HCT116 (cell line): Measurements from ENCODE around the gene KCNQ1OT1.

ENCODE experiments used
- EZH2phosphoT487 ChIP-seq: fragments of 200-600 bp; IDR thresholded peaks from 2 replicates; pipeline ENCODE4 v1.6.1; 2018; ENCODE audit warnings: antibody characterized with exemption, borderline replicate concordance
- POLR2A ChIP-seq: IDR thresholded peaks from 2 replicates; pipeline ENCODE4 v1.7.0; 2011; ENCODE audit warnings: borderline replicate concordance; ENCODE audit not compliant: insufficient read depth, insufficient read length; ENCODE audit errors: extremely low read depth
- POLR2AphosphoS5 ChIP-seq: IDR thresholded peaks from 2 replicates; pipeline ENCODE4 v1.6.1; 2011; ENCODE audit warnings: mild to moderate bottlenecking, low read depth, low read length, moderate library complexity
- RAD21 ChIP-seq: IDR thresholded peaks from 2 replicates; pipeline ENCODE4 v1.6.1; 2012; ENCODE audit warnings: low read depth, mild to moderate bottlenecking
- SP1 ChIP-seq: IDR thresholded peaks from 2 replicates; pipeline ENCODE4 v1.6.1; 2012; ENCODE audit warnings: low read depth
- ZNF274 ChIP-seq: fragments of 200-500 bp; sonication (Bioruptor generic); IDR thresholded peaks from 2 replicates; pipeline ENCODE4 v1.6.1; 2014; ENCODE audit warnings: mild to moderate bottlenecking, low read depth, low read length, inconsistent platforms
- TF ChIP-seq, protein P1 (sequence below), 3 experiments: fragments of 200-600 bp in 1 of 3; sonication (generic) in 1 of 3; IDR thresholded peaks in 2 of 3; conservative IDR thresholded peaks in 1 of 3; 2 replicates each; pipeline ENCODE4 v1.5.1; 2012 to 2017; ENCODE audit warnings: low read depth in 2 of 3, low read length in 2 of 3, antibody characterized with exemption in 1 of 3, borderline replicate concordance in 1 of 3, control low read depth in 1 of 3, mild to moderate bottlenecking in 1 of 3, mixed read lengths in 1 of 3, mixed run types in 1 of 3, moderate library complexity in 1 of 3; ENCODE audit not compliant: insufficient read depth in 1 of 3
- TF ChIP-seq, protein P2 (sequence below): IDR thresholded peaks from 2 replicates; pipeline ENCODE4 v1.6.1; 2011; ENCODE audit warnings: mild to moderate bottlenecking, low read length, moderate library complexity; ENCODE audit not compliant: insufficient replicate concordance; ENCODE audit errors: extremely low read depth

DNA sequence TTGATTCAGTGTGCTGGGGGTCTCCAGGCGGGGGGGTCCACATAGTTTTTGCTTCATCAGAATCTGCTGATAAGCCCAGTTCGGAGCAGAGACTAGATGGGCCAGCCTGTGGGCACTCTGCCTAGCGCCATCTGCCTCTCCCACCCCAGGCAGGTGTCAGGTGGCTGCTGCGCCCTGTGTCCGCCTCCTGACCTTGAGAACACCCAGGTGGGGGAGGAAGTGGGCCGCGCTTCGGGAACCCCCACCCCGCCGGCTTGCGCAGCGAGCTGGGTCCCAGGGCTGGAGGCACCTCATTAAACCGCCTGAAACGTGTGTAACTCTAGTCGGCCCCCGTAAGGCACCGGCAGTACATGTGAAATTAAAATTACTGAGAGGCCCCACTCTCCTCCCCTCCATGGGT is 141.4 kb downstream of the KCNQ1OT1 start:
- TF ChIP-seq SP1 (no peak), POLR2AphosphoS5 (no peak), EZH2phosphoT487 (no peak), POLR2A (no peak), RAD21 (no peak), ZNF274 (no peak)
- TF ChIP-seq, protein P1, sequence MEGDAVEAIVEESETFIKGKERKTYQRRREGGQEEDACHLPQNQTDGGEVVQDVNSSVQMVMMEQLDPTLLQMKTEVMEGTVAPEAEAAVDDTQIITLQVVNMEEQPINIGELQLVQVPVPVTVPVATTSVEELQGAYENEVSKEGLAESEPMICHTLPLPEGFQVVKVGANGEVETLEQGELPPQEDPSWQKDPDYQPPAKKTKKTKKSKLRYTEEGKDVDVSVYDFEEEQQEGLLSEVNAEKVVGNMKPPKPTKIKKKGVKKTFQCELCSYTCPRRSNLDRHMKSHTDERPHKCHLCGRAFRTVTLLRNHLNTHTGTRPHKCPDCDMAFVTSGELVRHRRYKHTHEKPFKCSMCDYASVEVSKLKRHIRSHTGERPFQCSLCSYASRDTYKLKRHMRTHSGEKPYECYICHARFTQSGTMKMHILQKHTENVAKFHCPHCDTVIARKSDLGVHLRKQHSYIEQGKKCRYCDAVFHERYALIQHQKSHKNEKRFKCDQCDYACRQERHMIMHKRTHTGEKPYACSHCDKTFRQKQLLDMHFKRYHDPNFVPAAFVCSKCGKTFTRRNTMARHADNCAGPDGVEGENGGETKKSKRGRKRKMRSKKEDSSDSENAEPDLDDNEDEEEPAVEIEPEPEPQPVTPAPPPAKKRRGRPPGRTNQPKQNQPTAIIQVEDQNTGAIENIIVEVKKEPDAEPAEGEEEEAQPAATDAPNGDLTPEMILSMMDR (IDR thresholded peaks at IDR 0.05 in 2 of 3, conservative IDR thresholded peaks at IDR 0.05 in 1 of 3; ENCODE audit: borderline replicate concordance in 1 of 3, insufficient read depth in 1 of 3, low read depth in 2 of 3, low read length in 2 of 3) = no peak
- TF ChIP-seq, protein P2, sequence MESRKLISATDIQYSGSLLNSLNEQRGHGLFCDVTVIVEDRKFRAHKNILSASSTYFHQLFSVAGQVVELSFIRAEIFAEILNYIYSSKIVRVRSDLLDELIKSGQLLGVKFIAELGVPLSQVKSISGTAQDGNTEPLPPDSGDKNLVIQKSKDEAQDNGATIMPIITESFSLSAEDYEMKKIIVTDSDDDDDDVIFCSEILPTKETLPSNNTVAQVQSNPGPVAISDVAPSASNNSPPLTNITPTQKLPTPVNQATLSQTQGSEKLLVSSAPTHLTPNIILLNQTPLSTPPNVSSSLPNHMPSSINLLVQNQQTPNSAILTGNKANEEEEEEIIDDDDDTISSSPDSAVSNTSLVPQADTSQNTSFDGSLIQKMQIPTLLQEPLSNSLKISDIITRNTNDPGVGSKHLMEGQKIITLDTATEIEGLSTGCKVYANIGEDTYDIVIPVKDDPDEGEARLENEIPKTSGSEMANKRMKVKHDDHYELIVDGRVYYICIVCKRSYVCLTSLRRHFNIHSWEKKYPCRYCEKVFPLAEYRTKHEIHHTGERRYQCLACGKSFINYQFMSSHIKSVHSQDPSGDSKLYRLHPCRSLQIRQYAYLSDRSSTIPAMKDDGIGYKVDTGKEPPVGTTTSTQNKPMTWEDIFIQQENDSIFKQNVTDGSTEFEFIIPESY = no peak
